Tibial nerve (tissue), 4 donors: ENCODE results near the gene FBXO8.

Experiments
- EP300 ChIP-seq, 2 donors: sonication (generic); formaldehyde crosslinking; IDR thresholded peaks; one replicate each; pipeline ENCODE4 v1.6.1; 2017; ENCODE audit warnings: antibody characterized with exemption in 2 of 2, mild to moderate bottlenecking in 1 of 2
- POLR2A ChIP-seq, 2 donors: fragments of 450-650 bp; IDR thresholded peaks; one replicate each; pipeline ENCODE4 v1.6.1; 2017; ENCODE audit warnings: antibody characterized with exemption in 2 of 2, mild to moderate bottlenecking in 2 of 2, moderate library complexity in 2 of 2
- TF ChIP-seq, protein P1 (sequence below), 5 experiments: fragments of 200-600 bp in 3 of 5; fragments of 450-650 bp in 2 of 5; sonication (generic) in 3 of 5; IDR thresholded peaks; one replicate each; pipeline ENCODE4 v1.5.1; 2016 to 2019; ENCODE audit warnings: antibody characterized with exemption in 5 of 5, mild to moderate bottlenecking in 3 of 5, moderate library complexity in 2 of 5

GRCh38 chr4:174248407-174248806 is 35.1 kb downstream of the FBXO8 start:
- TF ChIP-seq POLR2A (IDR thresholded peaks at IDR 0.05) (no peak), EP300 (IDR thresholded peaks at IDR 0.05) (no peak)
- TF ChIP-seq, protein P1, sequence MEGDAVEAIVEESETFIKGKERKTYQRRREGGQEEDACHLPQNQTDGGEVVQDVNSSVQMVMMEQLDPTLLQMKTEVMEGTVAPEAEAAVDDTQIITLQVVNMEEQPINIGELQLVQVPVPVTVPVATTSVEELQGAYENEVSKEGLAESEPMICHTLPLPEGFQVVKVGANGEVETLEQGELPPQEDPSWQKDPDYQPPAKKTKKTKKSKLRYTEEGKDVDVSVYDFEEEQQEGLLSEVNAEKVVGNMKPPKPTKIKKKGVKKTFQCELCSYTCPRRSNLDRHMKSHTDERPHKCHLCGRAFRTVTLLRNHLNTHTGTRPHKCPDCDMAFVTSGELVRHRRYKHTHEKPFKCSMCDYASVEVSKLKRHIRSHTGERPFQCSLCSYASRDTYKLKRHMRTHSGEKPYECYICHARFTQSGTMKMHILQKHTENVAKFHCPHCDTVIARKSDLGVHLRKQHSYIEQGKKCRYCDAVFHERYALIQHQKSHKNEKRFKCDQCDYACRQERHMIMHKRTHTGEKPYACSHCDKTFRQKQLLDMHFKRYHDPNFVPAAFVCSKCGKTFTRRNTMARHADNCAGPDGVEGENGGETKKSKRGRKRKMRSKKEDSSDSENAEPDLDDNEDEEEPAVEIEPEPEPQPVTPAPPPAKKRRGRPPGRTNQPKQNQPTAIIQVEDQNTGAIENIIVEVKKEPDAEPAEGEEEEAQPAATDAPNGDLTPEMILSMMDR (IDR thresholded peaks at IDR 0.05) = no peak
